HEK293 (cell line): ENCODE data around the gene ABHD17C.

Experiments
- CTCF ChIA-PET: fragments of 350-600 bp; formaldehyde crosslinking; extraction: SDS; loops from one replicate; lab custom pipeline; 2021; ENCODE audit warnings: antibody characterized with exemption; lab: Yijun Ruan, JAX
- POLR2A ChIA-PET: fragments of 300-600 bp; formaldehyde crosslinking; extraction: SDS; loops from one replicate; lab custom pipeline; 2020; ENCODE audit warnings: antibody characterized with exemption, inconsistent platforms; lab: Yijun Ruan, JAX
- H3K27ac ChIP-seq: fragments of 200-500 bp; sonication (Bioruptor generic); 2 replicates; pipeline ENCODE4 v1.5.1; 2014; ENCODE audit warnings: low read depth, low read length, control low read depth, inconsistent platforms; ENCODE audit errors: extremely low read depth
- H3K36me3 ChIP-seq, 2 experiments: fragments of 200-500 bp in 1 of 2; sonication (Bioruptor generic) in 1 of 2; 1 replicate in 1 of 2; 2 replicates in 1 of 2; pipeline ENCODE4 v1.5.1; 2014 to 2017; ENCODE audit warnings: inconsistent platforms in 2 of 2, low read length in 2 of 2; ENCODE audit not compliant: control insufficient read depth in 2 of 2, insufficient read depth in 1 of 2
- H3K4me1 ChIP-seq: fragments of 200-500 bp; sonication (Bioruptor generic); 2 replicates; pipeline ENCODE4 v1.5.1; 2014; ENCODE audit warnings: mild to moderate bottlenecking, low read length, inconsistent platforms; ENCODE audit not compliant: control insufficient read depth, insufficient read depth
- H3K4me3 ChIP-seq: 2 replicates; pipeline ENCODE4 v1.5.1; 2011; ENCODE audit warnings: low read depth, mild to moderate bottlenecking, control low read depth, low read length, moderate library complexity
- H3K9me3 ChIP-seq: fragments of 200-500 bp; sonication (Bioruptor generic); 2 replicates; pipeline ENCODE4 v1.5.1; 2014; ENCODE audit warnings: low read depth, low read length, inconsistent platforms; ENCODE audit not compliant: control insufficient read depth, insufficient read depth
- AEBP2 ChIP-seq: fragments of 450-650 bp; formaldehyde crosslinking; IDR thresholded peaks from 2 replicates; pipeline ENCODE4 v1.5.1; 2016; ENCODE audit warnings: missing biosample characterization, missing genetic modification characterization, borderline replicate concordance
- ATF2 ChIP-seq: fragments of 450-650 bp; formaldehyde crosslinking; IDR thresholded peaks from 2 replicates; pipeline ENCODE4 v1.5.1; 2016; ENCODE audit warnings: missing biosample characterization, missing genetic modification characterization, low read depth
- BCL11A ChIP-seq: fragments of 450-650 bp; formaldehyde crosslinking; IDR thresholded peaks from 2 replicates; pipeline ENCODE4 v1.5.1; 2016; ENCODE audit warnings: low read depth, missing biosample characterization, missing genetic modification characterization
- HIC1 ChIP-seq: fragments of 450-650 bp; formaldehyde crosslinking; IDR thresholded peaks from 2 replicates; pipeline ENCODE4 v1.5.1; 2016; ENCODE audit warnings: missing biosample characterization, missing genetic modification characterization
- HOXA7 ChIP-seq: sonication (generic); formaldehyde crosslinking; IDR thresholded peaks from 2 replicates; pipeline ENCODE4 v1.8.1; 2022; ENCODE audit warnings: missing genetic modification reagents, borderline replicate concordance
- IKZF3 ChIP-seq: fragments of 450-650 bp; IDR thresholded peaks from 2 replicates; pipeline ENCODE4 v1.5.0; 2018; ENCODE audit warnings: missing biosample characterization, mild to moderate bottlenecking, missing genetic modification characterization, moderate library complexity
- KLF17 ChIP-seq: fragments of 450-650 bp; formaldehyde crosslinking; IDR thresholded peaks from 2 replicates; pipeline ENCODE4 v1.5.1; 2016; ENCODE audit warnings: missing biosample characterization, missing genetic modification characterization
- KLF8 ChIP-seq: fragments of 450-650 bp; formaldehyde crosslinking; IDR thresholded peaks from 2 replicates; pipeline ENCODE4 v1.5.1; 2016; ENCODE audit warnings: missing biosample characterization, missing genetic modification characterization
- PATZ1 ChIP-seq: fragments of 450-650 bp; formaldehyde crosslinking; IDR thresholded peaks from 2 replicates; pipeline ENCODE4 v1.5.1; 2016; ENCODE audit warnings: missing biosample characterization, missing genetic modification characterization
- PRDM10 ChIP-seq: fragments of 450-650 bp; formaldehyde crosslinking; IDR thresholded peaks from 2 replicates; pipeline ENCODE4 v1.5.1; 2016; ENCODE audit warnings: missing biosample characterization, missing genetic modification characterization
- TCF7L2 ChIP-seq: IDR thresholded peaks from 2 replicates; pipeline ENCODE4 v1.6.1; 2011; ENCODE audit warnings: low read depth, mild to moderate bottlenecking, inconsistent platforms, low read length, moderate library complexity, borderline replicate concordance
- ZBTB20 ChIP-seq: fragments of 450-650 bp; formaldehyde crosslinking; IDR thresholded peaks from 2 replicates; pipeline ENCODE4 v1.5.1; 2016; ENCODE audit warnings: missing biosample characterization, missing genetic modification characterization
- ZBTB8A ChIP-seq: fragments of 450-650 bp; formaldehyde crosslinking; IDR thresholded peaks from 2 replicates; pipeline ENCODE4 v1.5.1; 2016; ENCODE audit warnings: missing biosample characterization, missing genetic modification characterization
- ZNF121 ChIP-seq: fragments of 450-650 bp; formaldehyde crosslinking; IDR thresholded peaks from 2 replicates; pipeline ENCODE4 v1.5.1; 2016; ENCODE audit warnings: missing biosample characterization, missing genetic modification characterization
- ZNF16 ChIP-seq: fragments of 450-650 bp; formaldehyde crosslinking; IDR thresholded peaks from 2 replicates; pipeline ENCODE4 v1.5.1; 2016; ENCODE audit warnings: low read depth, missing biosample characterization, missing genetic modification characterization
- ZNF169 ChIP-seq: fragments of 450-650 bp; formaldehyde crosslinking; IDR thresholded peaks from 2 replicates; pipeline ENCODE4 v1.5.1; 2016; ENCODE audit warnings: missing biosample characterization, missing genetic modification characterization
- ZNF335 ChIP-seq: fragments of 450-650 bp; formaldehyde crosslinking; conservative IDR thresholded peaks from 2 replicates; pipeline ENCODE4 v1.5.1; 2016; ENCODE audit warnings: missing biosample characterization, missing genetic modification characterization
- ZNF548 ChIP-seq: fragments of 450-650 bp; formaldehyde crosslinking; IDR thresholded peaks from 2 replicates; pipeline ENCODE4 v1.5.1; 2016; ENCODE audit warnings: missing biosample characterization, missing genetic modification characterization
- ZNF560 ChIP-seq: fragments of 450-650 bp; formaldehyde crosslinking; IDR thresholded peaks from 2 replicates; pipeline ENCODE4 v1.5.1; 2017; ENCODE audit warnings: missing biosample characterization, missing genetic modification characterization, borderline replicate concordance
- ZNF571 ChIP-seq: fragments of 450-650 bp; formaldehyde crosslinking; IDR thresholded peaks from 2 replicates; pipeline ENCODE4 v1.5.0; 2017; ENCODE audit warnings: missing biosample characterization, missing genetic modification characterization
- ZNF600 ChIP-seq: fragments of 450-650 bp; formaldehyde crosslinking; IDR thresholded peaks from 2 replicates; pipeline ENCODE4 v1.5.1; 2016; ENCODE audit warnings: missing biosample characterization, missing genetic modification characterization
- ZNF677 ChIP-seq: fragments of 450-650 bp; IDR thresholded peaks from 2 replicates; pipeline ENCODE4 v1.5.0; 2018; ENCODE audit warnings: missing biosample characterization, mild to moderate bottlenecking, missing genetic modification characterization, moderate library complexity
- ZNF843 ChIP-seq: fragments of 450-650 bp; formaldehyde crosslinking; IDR thresholded peaks from 2 replicates; pipeline ENCODE4 v1.5.1; 2016; ENCODE audit warnings: missing biosample characterization, missing genetic modification characterization

ABHD17C gene

GRCh38 chr15:80694611-80695098, 455 bp upstream of the ABHD17C start (continued):
- TF ChIP-seq ZNF335 (peak; percentile 85), ZBTB8A (tag by site-specific recombination) (peak; percentile 57), ZBTB20 (tag by site-specific recombination) (peak; percentile 87), HIC1 (tag by site-specific recombination) (no peak), ZNF121 (tag by site-specific recombination) (no peak)

- no peaks in the 10 kb centered on the region for H3K36me3 ChIP-seq
- peaks cover 6% of the 10 kb centered on the region for H3K4me1 ChIP-seq
- ChIA-PET CTCF (interaction anchor here (0.6 to 4.0 kb wide), 10 partner anchors 10 to 715 kb away, joined by 3 to 25 read pairs (median 3); no protein-coding TSS in a partner anchor), POLR2A (interaction anchor here (0.6 to 3.0 kb wide), 4 partner anchors 9 to 80 kb away, joined by 3 to 20 read pairs (median 4); no protein-coding TSS in a partner anchor)
- peak overlapping the region; percentile 90; the same call in 1 of the 2 replicates for H3K27ac ChIP-seq
- H3K9me3 ChIP-seq = no peaks in the 10 kb centered on the region
- peak overlapping the region; percentile 56 for H3K4me3 ChIP-seq
- no peak for TF ChIP-seq ZNF677 (tag by site-specific recombination)
- no peak for TF ChIP-seq BCL11A
- no peak for TF ChIP-seq KLF17 (tag by site-specific recombination)
- TF ChIP-seq ATF2 (tag by site-specific recombination) = no peak
- no peak for TF ChIP-seq ZNF843 (tag by site-specific recombination)
- no peak for TF ChIP-seq IKZF3 (tag by site-specific recombination)
- TF ChIP-seq PATZ1 = 0 out of 2 replicates have a peak, but pooled peaks have one; percentile 12
- TF ChIP-seq TCF7L2 = no peak
- no peak for TF ChIP-seq AEBP2
- TF ChIP-seq ZNF560 (tag by site-specific recombination) = no peak
- TF ChIP-seq ZNF571 (tag by site-specific recombination) = no peak
- no peak for TF ChIP-seq ZNF169 (tag by site-specific recombination)
- TF ChIP-seq ZNF600 = peak; percentile 58
- TF ChIP-seq KLF8 (tag by site-specific recombination) = no peak
- no peak for TF ChIP-seq ZNF548 (tag by site-specific recombination)
- peak; percentile 96 for TF ChIP-seq ZNF335
- TF ChIP-seq PRDM10 = no peak
- TF ChIP-seq ZNF16 (tag by site-specific recombination) = no peak
- TF ChIP-seq HOXA7 (CRISPR knock-in tag) = no peak
Measured at GRCh38 chr15:80695911-80696661, 976 bp downstream of the ABHD17C start.
